ENCODE measurements around the gene PLEKHG5. TPM values are rescaled to one million over a fixed set of nuclear protein-coding genes. Genes with fewer than 3 reads are reported as not detected.
A peak's percentile ranks its signal among the peaks of the same experiment; 100 is the strongest.
"Not testable (repeated sequence)": the region's sequence is repeated elsewhere in the genome, so short reads cannot be mapped to it uniquely, and the experiment has no call there.

The PLEKHG5 gene
- total RNA-seq, 1 donor from 2014 or later: 34.9 TPM

- Mint-ChIP-seq H3K36me3 (ENCODE audit: unreplicated experiment) (no peaks in the 10 kb centered on the region), H3K4me3 (ENCODE audit: unreplicated experiment) (no peak overlapping the region), H3K27ac (ENCODE audit: unreplicated experiment) (no peak overlapping the region), H3K4me1 (ENCODE audit: unreplicated experiment) (peaks cover 60% of the 10 kb centered on the region), H3K27me3 (ENCODE audit: unreplicated experiment) (no peaks in the 10 kb centered on the region), H3K9me3 (ENCODE audit: unreplicated experiment) (no peaks in the 10 kb centered on the region)
- DNase-seq (ENCODE audit: extremely low spot score, unreplicated experiment): no peak
- TF ChIP-seq, protein P1, sequence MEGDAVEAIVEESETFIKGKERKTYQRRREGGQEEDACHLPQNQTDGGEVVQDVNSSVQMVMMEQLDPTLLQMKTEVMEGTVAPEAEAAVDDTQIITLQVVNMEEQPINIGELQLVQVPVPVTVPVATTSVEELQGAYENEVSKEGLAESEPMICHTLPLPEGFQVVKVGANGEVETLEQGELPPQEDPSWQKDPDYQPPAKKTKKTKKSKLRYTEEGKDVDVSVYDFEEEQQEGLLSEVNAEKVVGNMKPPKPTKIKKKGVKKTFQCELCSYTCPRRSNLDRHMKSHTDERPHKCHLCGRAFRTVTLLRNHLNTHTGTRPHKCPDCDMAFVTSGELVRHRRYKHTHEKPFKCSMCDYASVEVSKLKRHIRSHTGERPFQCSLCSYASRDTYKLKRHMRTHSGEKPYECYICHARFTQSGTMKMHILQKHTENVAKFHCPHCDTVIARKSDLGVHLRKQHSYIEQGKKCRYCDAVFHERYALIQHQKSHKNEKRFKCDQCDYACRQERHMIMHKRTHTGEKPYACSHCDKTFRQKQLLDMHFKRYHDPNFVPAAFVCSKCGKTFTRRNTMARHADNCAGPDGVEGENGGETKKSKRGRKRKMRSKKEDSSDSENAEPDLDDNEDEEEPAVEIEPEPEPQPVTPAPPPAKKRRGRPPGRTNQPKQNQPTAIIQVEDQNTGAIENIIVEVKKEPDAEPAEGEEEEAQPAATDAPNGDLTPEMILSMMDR (IDR thresholded peaks at IDR 0.05): no peak
These were observed 3.2 kb upstream of the PLEKHG5 start for GRCh38 chr1:6494627-6495026.

GRCh38 chr1:6493834-6494223 lies 2.4 kb upstream of the PLEKHG5 start:
- not testable (repeated sequence) for H3K27me3 Mint-ChIP-seq (ENCODE audit: unreplicated experiment); H3K9me3 Mint-ChIP-seq (ENCODE audit: unreplicated experiment); DNase-seq (ENCODE audit: extremely low spot score, unreplicated experiment); H3K4me3 Mint-ChIP-seq (ENCODE audit: unreplicated experiment); H3K27ac Mint-ChIP-seq (ENCODE audit: unreplicated experiment); H3K36me3 Mint-ChIP-seq (ENCODE audit: unreplicated experiment)
- peaks cover 59% of the 10 kb centered on the region for H3K4me1 Mint-ChIP-seq (ENCODE audit: unreplicated experiment)

DNA sequence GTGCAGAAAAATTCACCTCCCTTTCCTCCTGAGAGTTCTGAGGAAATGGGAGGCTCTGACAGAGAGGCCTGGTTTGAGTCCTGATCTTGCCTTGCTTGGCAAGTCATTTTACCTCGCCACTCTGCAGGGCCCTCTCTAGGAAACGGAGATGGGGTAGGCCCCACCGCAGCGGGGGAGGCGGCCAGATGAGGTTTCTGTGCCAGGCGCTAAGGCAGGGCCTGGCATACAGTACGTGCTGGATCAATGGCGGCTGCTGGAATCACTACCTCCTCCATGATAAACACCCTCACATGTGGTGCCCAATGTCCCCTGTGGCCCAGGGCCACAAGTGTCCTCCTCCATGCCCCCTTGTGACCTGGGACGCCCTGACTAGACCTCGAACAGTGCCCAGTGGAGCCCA lies 499 bp upstream of the PLEKHG5 start:
- no peaks in the 10 kb centered on the region for H3K9me3 Mint-ChIP-seq (ENCODE audit: unreplicated experiment)
- H3K27ac Mint-ChIP-seq (ENCODE audit: unreplicated experiment): peak overlapping the region; percentile 91
- TF ChIP-seq, protein P1 (IDR thresholded peaks at IDR 0.05): no peak
- no peak for DNase-seq (ENCODE audit: extremely low spot score, unreplicated experiment)
- H3K36me3 Mint-ChIP-seq (ENCODE audit: unreplicated experiment): no peaks in the 10 kb centered on the region
- peaks cover 63% of the 10 kb centered on the region for H3K4me1 Mint-ChIP-seq (ENCODE audit: unreplicated experiment)
- H3K27me3 Mint-ChIP-seq (ENCODE audit: unreplicated experiment): no peaks in the 10 kb centered on the region
- H3K4me3 Mint-ChIP-seq (ENCODE audit: unreplicated experiment): peak overlapping the region; percentile 78

DNA sequence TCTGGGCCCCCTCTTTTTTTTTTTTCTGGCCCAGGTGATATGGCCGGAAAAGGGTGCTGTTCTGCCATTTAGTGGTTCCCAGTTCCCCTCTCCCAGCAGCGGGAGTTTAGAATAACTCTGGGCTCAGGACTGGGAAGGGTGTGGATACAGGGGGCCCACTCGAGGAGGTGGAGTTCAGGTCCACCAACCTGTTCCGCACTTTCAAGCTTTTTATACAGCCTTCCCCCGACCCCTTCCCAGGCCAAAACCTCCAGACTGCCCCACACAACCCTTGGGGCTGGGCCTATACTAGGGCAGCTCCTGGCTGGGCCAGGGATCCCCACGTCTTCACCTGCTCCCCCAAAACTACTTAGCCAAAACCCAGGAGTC lies 402 bp downstream of the PLEKHG5 start:
- H3K27ac Mint-ChIP-seq (ENCODE audit: unreplicated experiment): peak overlapping the region; percentile 91
- no peaks in the 10 kb centered on the region for H3K27me3 Mint-ChIP-seq (ENCODE audit: unreplicated experiment)
- H3K36me3 Mint-ChIP-seq (ENCODE audit: unreplicated experiment): no peaks in the 10 kb centered on the region
- no peak for DNase-seq (ENCODE audit: extremely low spot score, unreplicated experiment)
- TF ChIP-seq, protein P1 (IDR thresholded peaks at IDR 0.05): no peak
- peaks cover 63% of the 10 kb centered on the region for H3K4me1 Mint-ChIP-seq (ENCODE audit: unreplicated experiment)
- H3K4me3 Mint-ChIP-seq (ENCODE audit: unreplicated experiment): peak overlapping the region; percentile 78
- H3K9me3 Mint-ChIP-seq (ENCODE audit: unreplicated experiment): no peaks in the 10 kb centered on the region

GRCh38 chr1:6490181-6491080 lies 1.0 kb downstream of the PLEKHG5 start:
- peak; percentile 90 for DNase-seq (ENCODE audit: extremely low spot score, unreplicated experiment)
- no peaks in the 10 kb centered on the region for H3K9me3 Mint-ChIP-seq (ENCODE audit: unreplicated experiment)
- TF ChIP-seq, protein P1 (IDR thresholded peaks at IDR 0.05): peak; percentile 25
- peaks cover 62% of the 10 kb centered on the region for H3K4me1 Mint-ChIP-seq (ENCODE audit: unreplicated experiment)
- H3K36me3 Mint-ChIP-seq (ENCODE audit: unreplicated experiment): no peaks in the 10 kb centered on the region
- H3K4me3 Mint-ChIP-seq (ENCODE audit: unreplicated experiment): peak overlapping the region; percentile 78
- H3K27me3 Mint-ChIP-seq (ENCODE audit: unreplicated experiment): no peaks in the 10 kb centered on the region
- H3K27ac Mint-ChIP-seq (ENCODE audit: unreplicated experiment): peak overlapping the region; percentile 91
